HPDE6-E6E7 (cell line): ENCODE results near the gene GPR139.

ENCODE experiments used
- DNase-seq: peaks from one replicate; pipeline ENCODE4 v3.0.0; 2011; ENCODE audit warnings: missing footprints; ENCODE audit errors: extremely low spot score

The GPR139 gene

DNA sequence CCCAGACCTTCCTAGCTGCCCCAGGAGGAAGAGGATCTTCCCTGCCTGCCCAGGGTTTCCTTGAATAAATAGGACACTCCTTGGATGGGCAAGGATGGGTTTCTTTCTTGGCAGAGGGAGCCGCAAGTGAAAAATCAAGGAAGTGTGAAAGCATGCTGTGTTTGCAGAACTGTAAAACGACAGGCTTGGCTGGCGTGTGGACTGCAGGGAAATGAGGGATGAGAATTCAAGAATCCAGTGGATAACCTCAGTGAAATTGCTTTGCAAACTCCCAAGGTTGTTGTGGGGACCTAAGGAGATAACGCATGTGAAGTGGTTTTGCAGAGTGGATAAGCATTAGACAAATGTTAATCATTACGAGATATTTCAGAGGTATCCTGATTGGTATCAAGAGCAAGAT lies 20.4 kb downstream of the GPR139 start:
- DNase-seq = no peak

DNA sequence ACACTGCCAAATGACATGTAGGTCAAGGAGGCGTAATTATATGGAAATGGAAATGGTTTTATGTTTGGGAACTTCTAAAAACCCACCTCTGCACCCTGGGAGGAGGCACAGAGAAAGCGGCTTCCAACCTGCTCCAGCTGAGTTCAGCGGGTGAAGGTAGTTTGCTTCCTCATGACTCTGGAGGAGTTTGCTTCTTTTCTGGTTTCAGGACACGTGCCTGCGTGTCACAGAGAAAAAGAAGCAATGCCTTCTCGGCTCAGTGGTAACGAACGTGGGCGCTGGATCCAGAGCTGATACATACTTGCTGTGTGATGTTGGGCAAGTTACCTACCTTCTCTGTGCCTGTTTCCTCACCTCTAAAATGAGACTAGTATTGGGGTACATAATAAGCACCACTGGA lies 22.1 kb downstream of the GPR139 start:
- no peak for DNase-seq

DNA sequence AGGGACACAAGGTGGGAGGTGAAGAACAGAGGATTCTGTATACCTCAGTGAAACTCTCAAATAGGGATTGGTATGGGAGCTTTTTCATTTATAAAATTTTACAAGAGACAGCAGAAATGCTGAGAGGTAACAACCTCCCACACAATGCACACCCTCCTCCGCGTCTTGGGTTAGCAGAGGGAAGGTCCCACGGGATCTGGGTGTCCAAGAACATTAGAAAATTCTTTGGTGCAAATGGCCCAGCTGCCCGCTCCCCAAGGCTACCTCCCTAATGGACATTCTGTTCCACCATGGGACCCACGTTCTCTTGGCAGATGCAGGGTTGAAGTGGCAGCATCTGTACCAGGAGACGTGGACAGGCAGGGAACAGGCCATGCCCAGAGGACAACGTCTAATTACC lies 22.5 kb downstream of the GPR139 start:
- no peak for DNase-seq

GRCh38 chr16:20049831-20050230 lies 23.9 kb downstream of the GPR139 start:
- DNase-seq = no peak

DNA sequence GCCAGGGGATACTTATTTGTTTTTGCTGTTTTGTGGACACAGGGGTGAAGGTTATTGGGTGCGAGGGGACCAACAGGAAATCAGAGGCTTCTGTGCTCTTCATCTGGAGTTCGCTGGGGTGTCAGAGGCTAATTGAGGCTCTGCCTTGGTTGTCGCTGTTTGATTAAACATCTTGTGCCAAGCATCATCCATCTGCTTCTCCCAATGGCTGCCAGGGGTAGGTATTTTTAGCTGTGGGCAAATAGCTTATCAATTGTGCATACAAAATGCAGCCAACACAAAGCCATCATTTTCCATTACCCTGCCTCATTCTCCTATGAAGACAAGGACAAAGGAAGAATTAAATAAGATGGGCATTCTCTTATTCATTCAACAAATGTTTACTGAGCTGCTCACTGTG lies 27.8 kb downstream of the GPR139 start:
- DNase-seq = no peak

DNA sequence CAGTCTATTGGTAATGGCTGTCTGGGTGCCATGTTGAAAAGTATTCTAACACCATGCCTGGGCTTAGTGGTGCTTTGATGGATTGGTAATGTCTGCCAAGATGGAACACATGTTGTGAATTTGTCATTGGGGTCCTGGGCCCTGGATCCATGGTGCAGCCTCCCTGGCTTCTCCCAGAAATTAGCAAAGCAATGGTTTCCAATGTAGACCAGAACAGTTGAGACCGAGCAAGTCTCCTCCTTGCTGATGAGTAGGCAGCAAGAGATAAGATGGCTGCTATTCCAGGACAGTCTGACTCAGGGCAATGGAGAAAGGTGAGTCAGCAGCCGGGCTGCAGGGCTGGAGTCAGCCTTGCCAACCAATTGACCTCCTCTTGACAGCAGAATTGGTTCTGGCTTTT lies 30.8 kb downstream of the GPR139 start:
- no peak for DNase-seq

DNA sequence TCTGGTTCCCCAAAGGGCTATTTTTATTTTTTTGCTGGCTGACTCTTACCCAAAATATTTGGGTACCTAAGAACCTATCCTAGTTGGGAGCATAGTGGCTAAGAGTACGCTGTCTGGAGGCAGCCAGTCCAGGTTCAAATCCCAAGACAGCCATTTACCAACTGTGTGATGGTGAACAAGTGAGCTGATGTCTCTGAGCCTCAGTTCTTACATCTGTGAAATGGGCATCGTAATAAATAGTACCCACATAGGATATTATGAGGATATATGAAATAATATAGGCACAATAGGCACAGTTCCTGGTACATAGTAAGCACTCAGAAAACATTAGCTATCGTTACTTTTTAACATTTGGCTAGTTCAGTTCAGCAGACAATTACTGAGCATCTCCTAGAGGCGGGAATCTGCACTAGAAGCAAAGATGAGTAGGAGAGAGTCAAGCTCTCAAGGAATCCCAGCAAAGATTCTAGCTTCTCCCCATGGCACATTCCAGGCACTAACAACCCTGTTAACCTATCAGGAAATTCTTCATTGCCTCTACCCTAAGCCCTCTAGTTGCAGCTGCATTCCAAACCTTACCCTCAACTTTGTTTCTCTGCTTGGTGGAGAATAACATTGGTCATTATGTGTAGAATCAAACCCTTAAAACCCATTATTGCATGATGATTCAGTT lies 31.6 kb downstream of the GPR139 start:
- no peak for DNase-seq

DNA sequence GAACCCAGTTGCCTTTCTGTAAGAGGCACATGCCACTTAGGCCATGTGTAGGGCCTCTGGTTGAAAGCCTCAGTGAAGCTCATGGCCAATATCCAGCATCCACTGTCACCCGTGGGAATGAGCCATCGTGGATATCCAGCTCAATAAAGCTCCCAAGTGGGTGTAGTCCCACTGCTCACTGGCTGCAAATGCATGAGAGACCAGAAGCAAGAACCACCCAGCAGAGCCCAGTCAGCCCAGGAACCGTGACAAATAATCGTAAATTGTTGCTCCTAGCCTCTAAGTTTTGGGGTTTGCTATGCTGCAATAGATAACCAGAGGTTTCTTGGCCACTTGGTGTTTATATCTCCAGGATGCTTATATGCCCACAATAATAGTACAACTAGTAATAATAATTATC lies 33.7 kb downstream of the GPR139 start:
- DNase-seq = no peak

DNA sequence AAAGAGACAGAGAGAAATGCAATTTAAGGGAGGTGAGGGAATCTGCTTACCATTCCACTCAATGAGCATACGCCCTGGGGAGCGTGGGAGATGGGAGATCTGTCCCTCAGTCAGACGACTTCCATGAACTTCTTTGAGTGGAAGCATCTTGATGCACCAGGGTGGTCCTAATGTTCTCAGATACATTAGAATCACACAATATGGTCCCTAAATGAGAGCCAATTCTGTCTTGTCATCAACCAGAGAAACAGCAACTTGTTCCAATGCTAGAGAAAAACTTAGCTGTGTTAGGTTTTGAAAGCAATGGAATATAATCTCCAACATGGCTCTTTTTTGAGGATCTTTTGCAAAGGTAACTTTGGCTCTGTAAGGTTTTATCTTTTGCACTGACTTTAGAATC lies 44.1 kb downstream of the GPR139 start:
- DNase-seq = no peak

DNA sequence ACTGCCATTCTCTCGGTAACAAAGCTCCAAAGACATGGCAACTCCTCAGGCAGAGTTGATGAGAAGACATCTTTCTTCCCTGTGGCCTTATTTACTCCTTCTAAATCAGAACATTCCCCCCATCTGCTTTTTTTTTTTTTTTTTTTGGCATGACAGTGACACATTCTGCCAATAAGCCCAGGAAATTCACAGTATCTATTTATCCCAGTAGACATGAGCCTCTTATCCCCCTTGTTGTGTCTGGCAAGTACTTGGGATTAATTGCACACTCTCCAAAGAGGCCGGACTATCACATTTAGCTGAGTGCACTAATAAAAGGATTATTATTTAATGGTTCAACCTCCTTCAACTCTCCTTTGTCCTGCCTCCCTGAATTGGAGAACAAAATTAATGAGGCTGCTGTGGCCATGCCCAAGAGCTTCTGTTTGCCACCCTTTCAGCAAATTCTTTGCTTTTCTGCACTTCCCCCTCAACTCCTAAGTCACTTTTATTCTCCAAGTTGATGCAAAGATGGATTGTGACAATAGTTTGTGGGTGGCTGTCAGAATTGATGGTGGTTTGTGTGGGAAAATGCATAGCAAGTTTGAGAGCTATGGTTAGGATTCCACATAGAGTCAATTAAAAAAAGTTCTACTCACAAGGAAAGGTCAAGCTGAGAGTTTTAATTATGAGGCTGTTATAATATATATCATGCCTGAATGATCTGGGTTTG lies 47.2 kb downstream of the GPR139 start:
- no peak for DNase-seq

- DNase-seq = no peak
These were observed 50.5 kb downstream of the GPR139 start for GRCh38 chr16:20023190-20023589.

DNA sequence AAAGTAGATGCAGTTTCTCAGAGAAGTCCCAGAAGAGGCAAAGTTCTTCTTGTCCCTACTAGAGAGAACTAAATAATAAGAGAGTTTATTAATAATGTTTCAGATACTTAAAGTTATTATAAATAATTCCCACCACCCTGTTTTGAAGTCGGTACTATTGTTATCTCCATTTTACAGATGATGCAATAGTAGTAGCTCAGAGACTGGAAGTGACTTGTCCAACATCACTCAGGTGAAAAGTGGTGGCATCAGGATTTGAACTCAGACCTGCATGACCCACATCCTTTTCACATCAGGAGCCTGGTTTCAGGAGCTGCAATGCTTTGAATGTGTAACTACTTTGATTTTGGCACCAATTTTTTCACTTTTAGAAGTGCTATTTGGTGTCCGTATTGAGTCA lies 52.7 kb downstream of the GPR139 start:
- no peak for DNase-seq

DNA sequence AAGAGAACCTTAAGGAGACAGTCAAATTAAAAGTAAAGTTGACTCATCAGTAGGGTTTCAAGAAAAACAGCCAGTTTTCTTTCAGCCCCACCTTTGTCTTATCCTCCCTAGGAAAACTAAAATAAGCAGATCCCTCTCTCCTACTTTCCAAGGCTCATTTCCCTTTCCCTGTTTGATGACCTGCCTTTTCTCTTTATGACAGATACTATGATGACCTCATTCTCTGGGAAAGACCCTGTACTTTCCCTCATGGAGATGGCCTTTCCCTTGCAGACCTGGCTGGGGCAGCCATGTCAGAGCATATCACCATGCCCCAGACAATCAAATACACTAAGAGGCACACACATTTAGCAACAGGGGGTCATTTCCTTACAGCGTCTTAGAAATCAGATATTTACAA lies 53.6 kb downstream of the GPR139 start:
- DNase-seq = no peak

DNA sequence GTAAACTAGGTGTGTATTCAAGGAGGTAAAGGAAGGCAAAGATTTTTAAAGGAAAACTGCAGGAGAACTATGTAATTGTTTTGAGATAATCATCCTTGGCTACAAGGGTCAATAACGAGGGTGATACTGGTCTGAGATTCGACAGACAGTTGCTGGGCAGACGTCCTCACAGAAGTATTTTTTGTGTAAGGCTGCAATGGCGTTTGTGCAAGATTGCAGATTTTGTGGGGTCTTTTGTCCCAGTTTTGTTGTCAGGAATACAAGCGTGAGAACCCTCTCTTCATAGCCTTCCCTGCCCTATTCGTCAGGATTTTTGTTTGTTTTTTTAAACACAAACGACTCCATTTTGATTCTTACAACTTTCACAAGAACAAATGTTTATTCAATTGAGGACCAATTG lies 57.5 kb downstream of the GPR139 start:
- DNase-seq = no peak

- DNase-seq = no peak
These were observed 68.8 kb downstream of the GPR139 start for GRCh38 chr16:20004931-20005330.

- no peak for DNase-seq
These were observed 70.8 kb downstream of the GPR139 start for GRCh38 chr16:20002936-20003335.

DNA sequence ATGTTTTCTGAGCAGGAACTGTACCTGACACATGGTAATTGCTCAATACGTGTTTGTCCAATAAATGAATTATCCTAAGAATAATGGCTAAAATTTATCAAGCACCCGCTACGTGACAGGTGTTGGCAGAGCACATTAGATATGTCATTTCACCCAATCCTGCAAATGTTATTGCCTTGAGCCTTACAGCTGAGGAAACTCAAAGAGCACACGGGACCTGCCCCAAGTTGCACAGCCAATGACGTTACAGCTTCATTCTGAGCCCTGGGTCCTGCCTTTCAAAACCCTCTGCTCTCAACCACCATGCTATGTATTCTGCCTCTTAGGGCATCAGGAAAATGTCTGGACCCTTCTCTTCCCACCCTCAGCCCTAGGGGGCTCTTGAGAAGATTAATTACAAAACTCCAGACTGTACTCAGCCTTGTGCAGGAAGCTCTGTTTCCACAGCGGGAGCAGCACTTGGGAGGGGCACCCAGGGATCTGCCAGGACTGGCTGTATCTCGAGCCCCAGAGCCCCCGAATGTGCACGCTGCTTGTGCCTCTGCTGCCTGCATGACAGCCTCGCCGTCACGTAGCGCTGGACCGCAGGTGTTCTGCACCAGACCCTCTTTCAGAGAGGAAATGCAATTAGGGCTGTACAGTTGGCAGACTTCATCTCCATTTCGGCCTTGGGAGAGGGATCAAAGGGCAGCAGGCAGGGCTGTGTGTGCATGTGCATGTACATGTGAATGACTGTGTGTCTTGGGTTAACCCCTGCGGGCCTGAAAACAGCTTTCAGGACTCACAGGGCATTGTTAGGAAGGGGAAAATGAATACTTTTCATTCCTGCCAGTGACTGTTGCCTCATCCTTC lies 71.6 kb downstream of the GPR139 start:
- no peak for DNase-seq

GRCh38 chr16:19997734-19998133 lies 76.0 kb downstream of the GPR139 start:
- DNase-seq = no peak

DNA sequence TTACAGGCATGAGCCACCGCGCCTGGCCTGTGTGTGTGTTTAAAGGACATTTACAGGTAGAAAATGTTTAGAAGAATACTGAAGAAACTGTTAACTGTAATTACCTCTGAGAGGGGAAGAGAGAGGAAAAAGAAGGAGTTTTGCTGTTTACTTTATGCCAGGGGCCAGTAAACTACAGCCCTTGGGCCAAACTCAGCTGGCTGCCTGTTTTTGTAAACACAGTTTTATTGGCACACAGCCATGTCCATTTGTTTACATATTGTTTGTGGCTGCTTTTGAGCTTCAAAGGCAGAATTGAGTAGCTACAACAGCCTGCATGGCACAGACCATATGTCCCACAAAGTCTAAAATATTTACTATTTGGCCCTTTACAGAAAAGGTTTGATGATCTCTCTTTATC lies 76.4 kb downstream of the GPR139 start:
- DNase-seq = no peak

- DNase-seq = no peak
These were observed 79.1 kb downstream of the GPR139 start for GRCh38 chr16:19994466-19995170.

DNA sequence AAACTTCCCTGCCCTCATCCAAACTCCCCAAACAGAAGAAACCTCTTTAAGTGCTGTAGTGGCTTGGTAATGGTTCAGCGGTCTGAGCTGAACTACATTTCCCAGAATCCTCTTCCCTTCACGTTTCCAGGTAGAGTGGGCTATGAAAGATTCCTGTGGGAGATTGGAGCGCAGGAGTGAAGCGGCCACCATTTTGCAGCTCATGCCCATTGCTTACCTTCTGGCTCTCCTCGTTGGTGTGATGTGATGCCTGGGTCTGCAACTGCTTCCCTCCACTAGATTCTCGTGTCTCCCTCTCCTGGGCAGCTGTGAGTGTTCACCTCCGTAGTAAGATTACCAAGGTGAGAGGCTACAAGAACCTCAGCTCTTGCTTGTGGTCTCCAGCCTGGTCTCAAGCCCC lies 82.1 kb downstream of the GPR139 start:
- DNase-seq = no peak

GRCh38 chr16:19984135-19984534 lies 89.6 kb downstream of the GPR139 start:
- no peak for DNase-seq
